ENCODE measurements around the gene LRRC7.

- TF ChIP-seq POLR2A (IDR thresholded peaks at IDR 0.05) (no peak), CTCF (IDR thresholded peaks at IDR 0.05 in 4 of 5, conservative IDR thresholded peaks at IDR 0.05 in 1 of 5) (no peak)
Observed at GRCh38 chr1:69707103-69707502, 139.4 kb downstream of the LRRC7 start.

Measured in gastrocnemius medialis (tissue), 4 donors.